DND-41 (cell line): ENCODE measurements around the gene CYTH4.

ENCODE experiments used
- ATAC-seq: fragments of 200-7000 bp; cut with Tn5 transposase; 3 replicates; pipeline ENCODE4 v1.9.1; 2021; ENCODE audit warnings: low read depth; ENCODE audit not compliant: insufficient read depth
- DNase-seq: peaks from one replicate; pipeline ENCODE4 v3.0.0-alpha.2; 2020
- H2AFZ ChIP-seq: 2 replicates; pipeline ENCODE4 v1.6.0; 2012; ENCODE audit warnings: low read depth, low read length
- H3K27ac ChIP-seq: 2 replicates; pipeline ENCODE4 v1.5.1; 2012; ENCODE audit warnings: low read length, inconsistent platforms
- H3K27me3 ChIP-seq: fragments of 200-600 bp; sonication (generic); 2 replicates; pipeline ENCODE4 v1.6.0; 2012; ENCODE audit warnings: low read length, mild to moderate bottlenecking, inconsistent platforms; ENCODE audit not compliant: insufficient read depth, poor library complexity
- H3K36me3 ChIP-seq: 2 replicates; pipeline ENCODE4 v1.5.1; 2012; ENCODE audit warnings: low read length, inconsistent platforms; ENCODE audit not compliant: insufficient read depth
- H3K4me1 ChIP-seq: 2 replicates; pipeline ENCODE4 v1.5.1; 2012; ENCODE audit warnings: mild to moderate bottlenecking, low read length; ENCODE audit not compliant: insufficient read depth
- H3K4me2 ChIP-seq: 2 replicates; pipeline ENCODE4 v1.6.0; 2012; ENCODE audit warnings: mild to moderate bottlenecking, moderate library complexity, low read length, inconsistent platforms; ENCODE audit not compliant: insufficient read depth
- H3K4me3 ChIP-seq, 2 experiments: fragments of 200-600 bp in 1 of 2; shearing (Covaris generic) in 1 of 2; 2 replicates each; pipeline ENCODE4 v1.5.1; 2012 to 2016; ENCODE audit warnings: inconsistent platforms in 2 of 2, low read length in 2 of 2, mild to moderate bottlenecking in 2 of 2, low read depth in 1 of 2, moderate library complexity in 1 of 2
- H3K79me2 ChIP-seq: 2 replicates; pipeline ENCODE4 v1.6.0; 2012; ENCODE audit warnings: low read length, inconsistent platforms; ENCODE audit not compliant: insufficient read depth
- H3K9ac ChIP-seq: 2 replicates; pipeline ENCODE4 v1.6.0; 2012; ENCODE audit warnings: low read depth, mild to moderate bottlenecking, inconsistent platforms, low read length, moderate library complexity
- H3K9me3 ChIP-seq: 2 replicates; pipeline ENCODE4 v1.5.1; 2012; ENCODE audit warnings: low read length, moderate library complexity, mild to moderate bottlenecking, inconsistent platforms; ENCODE audit not compliant: insufficient read depth, severe bottlenecking
- H4K20me1 ChIP-seq: 2 replicates; pipeline ENCODE4 v1.6.0; 2012; ENCODE audit warnings: low read length; ENCODE audit not compliant: insufficient read depth
- CTCF ChIP-seq: IDR thresholded peaks from 2 replicates; pipeline ENCODE4 v1.5.1; 2012; ENCODE audit warnings: borderline replicate concordance, low read length, moderate library complexity, mild to moderate bottlenecking; ENCODE audit not compliant: poor library complexity, severe bottlenecking; ENCODE audit errors: extremely low read depth
- EZH2 ChIP-seq: IDR thresholded peaks from 3 replicates; pipeline ENCODE4 v1.6.1; 2012; ENCODE audit warnings: borderline replicate concordance, low read depth, mild to moderate bottlenecking, moderate library complexity, low read length, inconsistent platforms; ENCODE audit not compliant: severe bottlenecking

Gene CYTH4

GRCh38 chr22:37335806-37336199, 53.5 kb downstream of the CYTH4 start:
- no peak overlapping the region for H3K4me3 ChIP-seq
- no peak for ATAC-seq

GRCh38 chr22:37336579-37336978, 54.3 kb downstream of the CYTH4 start:
- Histone ChIP-seq H3K27ac (no peak overlapping the region), H3K79me2 (no peaks in the 10 kb centered on the region), H3K4me2 (no peak overlapping the region), H4K20me1 (no peaks in the 10 kb centered on the region), H3K9me3 (no peaks in the 10 kb centered on the region), H2AFZ (no peak overlapping the region), H3K27me3 (peaks cover 4% of the 10 kb centered on the region), H3K4me1 (no peaks in the 10 kb centered on the region), H3K4me3 (no peak overlapping the region), H3K36me3 (no peaks in the 10 kb centered on the region), H3K9ac (no peak overlapping the region)
- ATAC-seq (no peak), DNase-seq (no peak)
- TF ChIP-seq EZH2: no peak
- TF ChIP-seq CTCF: no peak

More at GRCh38 chr22:37335806-37336199, 53.5 kb downstream of the CYTH4 start:
- no peak overlapping the region for H3K27ac ChIP-seq
- H3K9me3 ChIP-seq: no peaks in the 10 kb centered on the region
- H3K4me2 ChIP-seq: no peak overlapping the region
- no peak overlapping the region for H3K9ac ChIP-seq
- no peak overlapping the region for H2AFZ ChIP-seq
- TF ChIP-seq CTCF (no peak), EZH2 (no peak)
- H3K4me1 ChIP-seq: no peaks in the 10 kb centered on the region
- no peaks in the 10 kb centered on the region for H3K79me2 ChIP-seq
- DNase-seq: no peak
- no peaks in the 10 kb centered on the region for H4K20me1 ChIP-seq
- no peaks in the 10 kb centered on the region for H3K36me3 ChIP-seq
- H3K27me3 ChIP-seq: peaks cover 6% of the 10 kb centered on the region

- TF ChIP-seq CTCF (no peak), EZH2 (no peak)
- no peak for ATAC-seq
Measured at GRCh38 chr22:37337204-37337943, 55.1 kb downstream of the CYTH4 start.

More at GRCh38 chr22:37337204-37337943, 55.1 kb downstream of the CYTH4 start:
- no peaks in the 10 kb centered on the region for H3K36me3 ChIP-seq
- H3K9me3 ChIP-seq: no peaks in the 10 kb centered on the region
- no peak for DNase-seq
- H3K9ac ChIP-seq: no peak overlapping the region
- H3K27me3 ChIP-seq: no peaks in the 10 kb centered on the region
- no peaks in the 10 kb centered on the region for H3K79me2 ChIP-seq
- H4K20me1 ChIP-seq: no peaks in the 10 kb centered on the region
- no peak overlapping the region for H3K4me2 ChIP-seq
- no peak overlapping the region for H3K4me3 ChIP-seq
- no peak overlapping the region for H2AFZ ChIP-seq
- no peaks in the 10 kb centered on the region for H3K4me1 ChIP-seq
- H3K27ac ChIP-seq: no peak overlapping the region
